ENCODE measurements around the gene CLMN. TPM values are rescaled to one million over a fixed set of nuclear protein-coding genes. Genes with fewer than 3 reads are reported as not detected.

The CLMN gene
- total and polyA plus RNA-seq, 2 donors (not counting 3 experiments of a cell fraction or from before 2014, with no cell fraction given): 0.72 to 9.6 TPM

DNA sequence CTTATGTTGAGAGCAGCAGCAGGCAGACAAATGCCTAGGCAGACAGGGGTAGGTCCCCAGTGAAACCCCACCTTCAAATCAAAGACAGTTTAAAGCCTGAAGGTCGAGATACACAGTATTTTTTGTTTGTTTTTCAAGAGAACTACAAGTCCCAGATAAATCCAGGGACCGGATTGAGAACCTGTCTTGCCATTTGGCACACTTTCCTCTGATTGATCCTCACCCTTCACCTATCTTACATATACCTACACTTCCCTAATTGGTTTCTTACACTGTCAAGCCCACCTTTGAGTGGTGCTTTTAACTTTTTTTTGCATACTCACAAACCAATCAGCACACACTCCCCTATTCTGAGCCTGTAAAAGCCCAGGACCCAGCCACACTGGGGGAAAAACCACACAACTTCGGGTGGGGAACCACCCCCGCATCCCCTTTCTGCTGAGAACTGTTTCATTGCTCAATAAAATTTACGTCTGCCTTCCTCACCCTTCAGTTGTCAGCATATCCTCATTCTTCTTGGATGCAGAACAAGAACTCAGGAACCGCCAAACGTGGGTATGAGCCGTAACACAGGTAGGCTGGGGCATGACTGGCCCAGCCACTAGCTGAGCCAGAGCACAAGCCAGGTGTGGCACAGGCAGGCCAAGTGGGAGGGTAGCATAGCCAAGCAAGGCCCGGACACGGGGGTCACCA, 173.5 kb downstream of the CLMN start:
- intact Hi-C loops (cut with micrococcal nuclease): no loop called here
- ChIA-PET POLR2A (no interaction called here), CTCF (no interaction called here)
- no peaks in the 10 kb centered on the region for H3K9me3 ChIP-seq (replicated peaks; ENCODE audit: control insufficient read depth, insufficient read depth, low read length)
- BruUV-seq (replicated peaks): no TSS peak
- H3K4me3 ChIP-seq (replicated peaks in 1 of 3; ENCODE audit: insufficient read depth in 1 of 3, low read depth in 1 of 3, low read length in 3 of 3): no peak overlapping the region
- H3K27me3 ChIP-seq (ENCODE audit: control insufficient read depth in 2 of 2, insufficient read depth in 2 of 2, low read length in 2 of 2): no peaks in the 10 kb centered on the region
- H3K36me3 ChIP-seq (ENCODE audit: control insufficient read depth in 2 of 2, extremely low read depth in 1 of 2, insufficient read depth in 2 of 2, low read length in 2 of 2): no peaks in the 10 kb centered on the region
- no peak overlapping the region for H2AFZ ChIP-seq (ENCODE audit: low read depth, low read length)
- no peak overlapping the region for H3K9ac ChIP-seq (replicated peaks; ENCODE audit: extremely low read depth, insufficient read depth, low read length)
- no peaks in the 10 kb centered on the region for H3K9me1 ChIP-seq (replicated peaks; ENCODE audit: control insufficient read depth, extremely low read depth, insufficient read depth, low read length)
- H3K4me1 ChIP-seq (ENCODE audit: control insufficient read depth, extremely low read depth, insufficient read depth, low read length): no peaks in the 10 kb centered on the region
- peaks cover 12% of the 10 kb centered on the region for H4K20me1 ChIP-seq (replicated peaks; ENCODE audit: control insufficient read depth, extremely low read depth, insufficient read depth, low read length)
- no peak overlapping the region for H3K4me2 ChIP-seq (ENCODE audit: insufficient read depth, low read length)
- FAIRE-seq (no peak), DNase-seq (ENCODE audit: low read depth, low spot score) (no peak)
- no peak for TF ChIP-seq MYC (IDR thresholded peaks at IDR 0.05; ENCODE audit: low read depth, low read length)
- no peak for TF ChIP-seq GATA2 (IDR thresholded peaks at IDR 0.05; ENCODE audit: insufficient read depth, insufficient read length, low read depth, low read length)
- no peak for TF ChIP-seq JUN (IDR thresholded peaks at IDR 0.05; ENCODE audit: borderline replicate concordance, insufficient read depth, insufficient read length, low read depth)
- no peak for TF ChIP-seq EZH2 (IDR thresholded peaks at IDR 0.05; ENCODE audit: borderline replicate concordance, low read depth, low read length, severe bottlenecking)
- TF ChIP-seq, protein P1, sequence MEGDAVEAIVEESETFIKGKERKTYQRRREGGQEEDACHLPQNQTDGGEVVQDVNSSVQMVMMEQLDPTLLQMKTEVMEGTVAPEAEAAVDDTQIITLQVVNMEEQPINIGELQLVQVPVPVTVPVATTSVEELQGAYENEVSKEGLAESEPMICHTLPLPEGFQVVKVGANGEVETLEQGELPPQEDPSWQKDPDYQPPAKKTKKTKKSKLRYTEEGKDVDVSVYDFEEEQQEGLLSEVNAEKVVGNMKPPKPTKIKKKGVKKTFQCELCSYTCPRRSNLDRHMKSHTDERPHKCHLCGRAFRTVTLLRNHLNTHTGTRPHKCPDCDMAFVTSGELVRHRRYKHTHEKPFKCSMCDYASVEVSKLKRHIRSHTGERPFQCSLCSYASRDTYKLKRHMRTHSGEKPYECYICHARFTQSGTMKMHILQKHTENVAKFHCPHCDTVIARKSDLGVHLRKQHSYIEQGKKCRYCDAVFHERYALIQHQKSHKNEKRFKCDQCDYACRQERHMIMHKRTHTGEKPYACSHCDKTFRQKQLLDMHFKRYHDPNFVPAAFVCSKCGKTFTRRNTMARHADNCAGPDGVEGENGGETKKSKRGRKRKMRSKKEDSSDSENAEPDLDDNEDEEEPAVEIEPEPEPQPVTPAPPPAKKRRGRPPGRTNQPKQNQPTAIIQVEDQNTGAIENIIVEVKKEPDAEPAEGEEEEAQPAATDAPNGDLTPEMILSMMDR (IDR thresholded peaks at IDR 0.05; ENCODE audit: extremely low read depth in 1 of 2, insufficient read depth in 1 of 2, low read depth in 1 of 2, low read length in 2 of 2): no peak
- no peak for TF ChIP-seq FOS (IDR thresholded peaks at IDR 0.05; ENCODE audit: borderline replicate concordance, insufficient read depth, low read length)
- TF ChIP-seq, protein P2, sequence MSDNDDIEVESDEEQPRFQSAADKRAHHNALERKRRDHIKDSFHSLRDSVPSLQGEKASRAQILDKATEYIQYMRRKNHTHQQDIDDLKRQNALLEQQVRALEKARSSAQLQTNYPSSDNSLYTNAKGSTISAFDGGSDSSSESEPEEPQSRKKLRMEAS (IDR thresholded peaks at IDR 0.05; ENCODE audit: insufficient read depth, insufficient read length): no peak
- TF ChIP-seq POLR2A (IDR thresholded peaks at IDR 0.05; ENCODE audit: low read depth, low read length): no peak
- TF ChIP-seq POLR2AphosphoS5 (IDR thresholded peaks at IDR 0.05; ENCODE audit: insufficient read depth, low read depth, low read length): no peak
- H3K79me2 ChIP-seq (ENCODE audit: control insufficient read depth, insufficient read depth, low read length): peaks cover 96% of the 10 kb centered on the region
- no peak overlapping the region for H3K27ac ChIP-seq (ENCODE audit: insufficient read depth, low read depth, low read length)
- dilution Hi-C loops (cut with MboI; ENCODE audit: extremely low pct_ligation_motif_present, low sequenced_read_pairs): no loop called here
